A673 (cell line): ENCODE results near the gene CTF1.

Experiments used
- EZH2 ChIP-seq: fragments of 200-600 bp; sonication (generic); IDR thresholded peaks from 2 replicates; pipeline ENCODE4 v1.6.1; 2017; ENCODE audit warnings: borderline replicate concordance, low read depth, mild to moderate bottlenecking, mixed read lengths, antibody characterized with exemption, low read length; ENCODE audit not compliant: poor library complexity, severe bottlenecking
- TF ChIP-seq, protein P1 (sequence below): fragments of 300-800, 200-600 bp; sonication (generic); conservative IDR thresholded peaks from 2 replicates; pipeline ENCODE4 v1.5.1; 2017; ENCODE audit warnings: low read depth, mild to moderate bottlenecking, antibody characterized with exemption, low read length, moderate library complexity, mixed read lengths

DNA sequence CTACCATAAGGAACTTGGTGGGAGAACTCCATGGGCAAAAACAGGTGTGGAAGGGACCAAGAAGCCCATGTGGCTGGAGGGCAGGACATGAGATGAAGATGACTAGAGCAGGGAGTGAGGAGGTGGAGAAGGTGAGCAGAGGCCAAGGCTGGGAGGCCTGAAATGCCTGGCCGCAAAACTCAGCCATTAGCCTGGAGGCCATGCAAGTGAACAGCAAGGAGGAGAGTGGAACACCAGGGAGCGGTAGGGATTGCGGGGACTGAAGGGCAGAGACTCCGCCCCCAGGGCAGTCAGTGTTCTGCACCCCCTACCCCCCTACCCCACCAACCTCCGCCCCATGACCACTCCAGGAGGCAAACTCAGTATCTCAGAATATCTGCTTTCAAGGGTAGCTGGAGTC lies 19.5 kb upstream of the CTF1 start:
- TF ChIP-seq, protein P1, sequence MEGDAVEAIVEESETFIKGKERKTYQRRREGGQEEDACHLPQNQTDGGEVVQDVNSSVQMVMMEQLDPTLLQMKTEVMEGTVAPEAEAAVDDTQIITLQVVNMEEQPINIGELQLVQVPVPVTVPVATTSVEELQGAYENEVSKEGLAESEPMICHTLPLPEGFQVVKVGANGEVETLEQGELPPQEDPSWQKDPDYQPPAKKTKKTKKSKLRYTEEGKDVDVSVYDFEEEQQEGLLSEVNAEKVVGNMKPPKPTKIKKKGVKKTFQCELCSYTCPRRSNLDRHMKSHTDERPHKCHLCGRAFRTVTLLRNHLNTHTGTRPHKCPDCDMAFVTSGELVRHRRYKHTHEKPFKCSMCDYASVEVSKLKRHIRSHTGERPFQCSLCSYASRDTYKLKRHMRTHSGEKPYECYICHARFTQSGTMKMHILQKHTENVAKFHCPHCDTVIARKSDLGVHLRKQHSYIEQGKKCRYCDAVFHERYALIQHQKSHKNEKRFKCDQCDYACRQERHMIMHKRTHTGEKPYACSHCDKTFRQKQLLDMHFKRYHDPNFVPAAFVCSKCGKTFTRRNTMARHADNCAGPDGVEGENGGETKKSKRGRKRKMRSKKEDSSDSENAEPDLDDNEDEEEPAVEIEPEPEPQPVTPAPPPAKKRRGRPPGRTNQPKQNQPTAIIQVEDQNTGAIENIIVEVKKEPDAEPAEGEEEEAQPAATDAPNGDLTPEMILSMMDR = no peak
- no peak for TF ChIP-seq EZH2
